Endodermal cell (in vitro differentiated cells): ENCODE data around the gene SS18L1. TPM values are rescaled to one million over a fixed set of nuclear protein-coding genes. Genes with fewer than 3 reads are reported as not detected.
A peak's percentile ranks its signal among the peaks of the same experiment; 100 is the strongest.

Experiments used
- DNase-seq: peaks from one replicate; pipeline ENCODE4 v3.0.0-alpha.2; 2017
- H3K27ac ChIP-seq: 2 replicates; pipeline ENCODE4 v1.5.1; 2013; ENCODE audit warnings: mild to moderate bottlenecking, low read depth, low read length, moderate library complexity
- H3K27me3 ChIP-seq: 2 replicates; pipeline ENCODE4 v1.6.1; 2013; ENCODE audit warnings: mild to moderate bottlenecking, low read length, moderate library complexity; ENCODE audit not compliant: insufficient read depth, control insufficient read depth, poor library complexity, severe bottlenecking
- H3K36me3 ChIP-seq: 2 replicates; pipeline ENCODE4 v1.7.0; 2013; ENCODE audit warnings: mild to moderate bottlenecking, low read length, moderate library complexity; ENCODE audit not compliant: control insufficient read depth, insufficient read depth
- H3K4me1 ChIP-seq: one replicate; pipeline ENCODE4 v1.7.0; 2013; ENCODE audit warnings: low read length; ENCODE audit not compliant: control insufficient read depth, insufficient read depth
- H3K4me3 ChIP-seq: 2 replicates; pipeline ENCODE4 v1.5.1; 2013; ENCODE audit warnings: mild to moderate bottlenecking, low read length, moderate library complexity
- H3K9ac ChIP-seq: 2 replicates; pipeline ENCODE4 v1.6.1; 2013; ENCODE audit warnings: mild to moderate bottlenecking, low read length, moderate library complexity; ENCODE audit not compliant: poor library complexity, severe bottlenecking; ENCODE audit errors: extremely low read depth
- H3K9me3 ChIP-seq: 2 replicates; pipeline ENCODE4 v1.6.1; 2013; ENCODE audit warnings: mild to moderate bottlenecking, low read length, moderate library complexity; ENCODE audit not compliant: control insufficient read depth
- H3K27ac Mint-ChIP-seq: 2 replicates; pipeline ENCODE4 v1.8.0; 2020; ENCODE audit warnings: mixed read lengths
- H3K27me3 Mint-ChIP-seq: 2 replicates; pipeline ENCODE4 v1.8.0; 2021; ENCODE audit warnings: mild to moderate bottlenecking, mixed read lengths; ENCODE audit not compliant: insufficient read depth
- H3K36me3 Mint-ChIP-seq: 2 replicates; pipeline ENCODE4 v1.8.0; 2020; ENCODE audit warnings: low read depth, mixed read lengths
- H3K4me1 Mint-ChIP-seq: 2 replicates; pipeline ENCODE4 v1.8.0; 2020; ENCODE audit warnings: mixed read lengths
- H3K4me3 Mint-ChIP-seq: 2 replicates; pipeline ENCODE4 v1.8.0; 2020; ENCODE audit warnings: mild to moderate bottlenecking, moderate library complexity, mixed read lengths
- H3K9me3 Mint-ChIP-seq: 2 replicates; pipeline ENCODE4 v1.8.0; 2020; ENCODE audit warnings: mild to moderate bottlenecking, mixed read lengths
- WGBS, 2 experiments: methylation state at CpG; one replicate each; pipeline versions ENCODE4 v1.1.5 to v1.1.7; 2013; ENCODE audit warnings: missing lambda C conversion rate in 2 of 2, mixed read lengths in 1 of 2; ENCODE audit not compliant: insufficient coverage in 1 of 2, insufficient read length in 1 of 2; 5-methylcytosine and 5-hydroxymethylcytosine counted together
- total RNA-seq, 2 donors: library from RNA; stranded (reverse); fragmentation: NEBNext Ultra II Directional in 1 of 2; extraction: Animal tissue kit (Norgen Biotek cat#: 25700) in 1 of 2; gene quantifications; 2 replicates in 1 of 2; 3 replicates in 1 of 2; pipeline ENCODE4 v1.2.1, GENCODE V29; 2021
- TF ChIP-seq, protein P1 (sequence below): fragments of 200-600 bp; sonication (generic); conservative IDR thresholded peaks from 2 replicates; pipeline ENCODE4 v1.5.0; 2021; ENCODE audit warnings: antibody characterized with exemption, mild to moderate bottlenecking

Gene SS18L1
- total RNA-seq, 2 donors from 2014 or later = 23.2 to 28.8 TPM

DNA sequence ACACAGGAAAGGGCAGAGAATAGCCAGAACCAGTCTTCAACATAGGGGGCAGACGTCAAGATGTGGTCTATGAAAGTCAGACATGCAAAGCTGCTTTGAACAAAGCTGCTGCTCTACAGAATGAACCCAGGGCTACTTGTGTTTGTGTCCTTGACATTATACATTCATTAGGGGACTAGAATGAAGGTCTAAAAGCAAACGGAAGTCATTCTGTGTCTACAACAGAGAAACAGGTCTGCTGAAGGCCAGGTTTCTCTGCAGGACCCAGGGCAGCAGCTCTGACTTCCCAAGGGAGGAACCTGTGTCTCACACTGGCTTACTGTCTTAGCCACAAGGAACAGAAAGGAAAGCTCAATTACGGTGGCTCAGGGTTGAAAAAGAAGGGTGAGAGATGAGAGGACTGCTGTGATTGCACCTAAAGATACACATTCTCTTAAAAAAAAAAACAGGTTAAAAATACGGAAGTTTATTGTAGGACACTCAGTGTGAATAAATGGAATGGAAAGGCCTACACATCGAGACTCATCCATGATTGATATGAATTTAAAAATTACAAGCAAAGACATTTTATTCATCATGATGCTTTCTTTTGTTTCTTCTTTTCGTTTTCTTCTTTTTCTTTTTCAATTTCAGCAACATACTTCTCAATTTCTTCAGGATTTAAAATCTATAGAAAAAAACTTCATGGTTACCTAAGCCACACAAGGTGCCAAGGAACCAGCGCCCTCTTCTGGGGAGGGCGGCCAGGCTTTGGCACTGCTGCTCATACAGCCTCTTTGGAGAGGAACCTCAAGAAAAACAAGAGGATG is 7.1 kb upstream of the SS18L1 start:
- peaks cover 94% of the 10 kb centered on the region for H3K36me3 ChIP-seq
- Mint-ChIP-seq H3K4me3 (no peak overlapping the region), H3K36me3 (peaks cover 90% of the 10 kb centered on the region), H3K4me1 (peaks cover 10% of the 10 kb centered on the region), H3K27me3 (no peaks in the 10 kb centered on the region), H3K9me3 (no peaks in the 10 kb centered on the region), H3K27ac (peak overlapping the region; percentile 18)
- H3K9ac ChIP-seq = no peak overlapping the region
- H3K27ac ChIP-seq = no peak overlapping the region
- H3K4me3 ChIP-seq = no peak overlapping the region
- no peaks in the 10 kb centered on the region for H3K9me3 ChIP-seq
- DNase-seq = peak; percentile 89
- peaks cover 6% of the 10 kb centered on the region for H3K4me1 ChIP-seq
- H3K27me3 ChIP-seq = no peaks in the 10 kb centered on the region
- 65 to 69% methylated on average over 6 to 8 of the region's 8 CpGs for WGBS, 2 experiments
- TF ChIP-seq, protein P1, sequence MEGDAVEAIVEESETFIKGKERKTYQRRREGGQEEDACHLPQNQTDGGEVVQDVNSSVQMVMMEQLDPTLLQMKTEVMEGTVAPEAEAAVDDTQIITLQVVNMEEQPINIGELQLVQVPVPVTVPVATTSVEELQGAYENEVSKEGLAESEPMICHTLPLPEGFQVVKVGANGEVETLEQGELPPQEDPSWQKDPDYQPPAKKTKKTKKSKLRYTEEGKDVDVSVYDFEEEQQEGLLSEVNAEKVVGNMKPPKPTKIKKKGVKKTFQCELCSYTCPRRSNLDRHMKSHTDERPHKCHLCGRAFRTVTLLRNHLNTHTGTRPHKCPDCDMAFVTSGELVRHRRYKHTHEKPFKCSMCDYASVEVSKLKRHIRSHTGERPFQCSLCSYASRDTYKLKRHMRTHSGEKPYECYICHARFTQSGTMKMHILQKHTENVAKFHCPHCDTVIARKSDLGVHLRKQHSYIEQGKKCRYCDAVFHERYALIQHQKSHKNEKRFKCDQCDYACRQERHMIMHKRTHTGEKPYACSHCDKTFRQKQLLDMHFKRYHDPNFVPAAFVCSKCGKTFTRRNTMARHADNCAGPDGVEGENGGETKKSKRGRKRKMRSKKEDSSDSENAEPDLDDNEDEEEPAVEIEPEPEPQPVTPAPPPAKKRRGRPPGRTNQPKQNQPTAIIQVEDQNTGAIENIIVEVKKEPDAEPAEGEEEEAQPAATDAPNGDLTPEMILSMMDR = peak; percentile 95

DNA sequence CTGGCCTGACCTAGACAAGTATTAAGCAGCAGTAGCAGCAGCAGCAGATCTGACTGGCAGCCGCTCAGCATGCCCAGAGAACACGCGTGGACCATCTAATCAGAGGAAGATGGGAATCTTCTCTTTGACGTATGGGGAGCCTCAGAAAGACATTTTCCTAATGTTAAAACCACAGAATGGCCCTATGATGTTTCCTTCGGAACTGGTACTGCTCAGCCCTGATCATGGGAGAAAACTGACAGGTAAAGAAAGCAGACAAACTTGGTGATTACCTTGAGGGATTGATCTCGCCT is 6.5 kb upstream of the SS18L1 start:
- Histone ChIP-seq H3K27me3 (no peaks in the 10 kb centered on the region), H3K4me3 (no peak overlapping the region), H3K9ac (no peak overlapping the region), H3K9me3 (no peaks in the 10 kb centered on the region), H3K27ac (no peak overlapping the region), H3K36me3 (peaks cover 89% of the 10 kb centered on the region), H3K4me1 (peaks cover 6% of the 10 kb centered on the region)
- no peaks in the 10 kb centered on the region for H3K9me3 Mint-ChIP-seq
- peaks cover 85% of the 10 kb centered on the region for H3K36me3 Mint-ChIP-seq
- no peak overlapping the region for H3K27ac Mint-ChIP-seq
- WGBS, 2 experiments = 87 to 89% methylated on average over 6 of the region's 6 CpGs
- no peak overlapping the region for H3K4me3 Mint-ChIP-seq
- no peak for DNase-seq
- no peaks in the 10 kb centered on the region for H3K27me3 Mint-ChIP-seq
- peaks cover 16% of the 10 kb centered on the region for H3K4me1 Mint-ChIP-seq
- TF ChIP-seq, protein P1 = no peak

DNA sequence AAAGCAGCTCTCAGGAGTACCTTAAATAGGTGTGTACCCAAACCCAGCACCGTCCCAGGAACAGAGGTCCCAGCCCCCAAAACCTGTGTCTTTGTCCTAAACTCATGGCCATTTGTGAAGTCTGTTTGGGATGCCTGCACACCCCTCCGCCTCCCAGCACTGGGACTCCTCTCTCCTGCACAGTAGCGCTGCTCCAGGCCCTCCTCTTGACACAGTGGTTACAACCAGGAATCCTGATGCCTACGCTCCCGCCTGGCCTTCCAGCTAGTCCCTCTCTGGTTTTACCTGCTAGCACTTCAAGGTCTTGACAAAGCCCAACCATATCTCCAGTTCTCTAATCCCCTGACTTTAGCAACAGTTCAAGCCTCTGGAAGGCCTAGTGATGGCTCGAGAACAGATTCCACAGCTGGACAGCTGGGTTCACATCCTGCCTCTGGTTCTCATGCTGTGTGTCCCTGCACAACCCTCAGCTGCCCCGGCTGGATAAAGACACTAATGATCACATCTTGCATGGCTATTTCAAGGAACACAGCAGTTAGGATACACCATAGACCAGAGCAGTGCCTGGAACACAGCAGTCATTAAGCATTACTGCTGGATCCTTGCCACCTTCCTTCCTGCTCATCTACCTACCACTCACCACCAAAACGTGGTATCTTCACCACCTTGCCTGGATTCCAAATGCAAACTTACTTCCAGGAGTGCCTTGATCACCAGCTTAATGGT is 5.9 kb upstream of the SS18L1 start:
- H3K27me3 ChIP-seq = no peaks in the 10 kb centered on the region
- Mint-ChIP-seq H3K27ac (peak overlapping the region; percentile 57), H3K27me3 (no peaks in the 10 kb centered on the region), H3K9me3 (no peaks in the 10 kb centered on the region), H3K36me3 (peaks cover 79% of the 10 kb centered on the region), H3K4me3 (no peak overlapping the region), H3K4me1 (peaks cover 19% of the 10 kb centered on the region)
- no peak overlapping the region for H3K27ac ChIP-seq
- no peak overlapping the region for H3K4me3 ChIP-seq
- H3K36me3 ChIP-seq = peaks cover 84% of the 10 kb centered on the region
- WGBS, 2 experiments = 94 to 95% methylated on average over 8 of the region's 8 CpGs
- H3K9me3 ChIP-seq = no peaks in the 10 kb centered on the region
- H3K9ac ChIP-seq = no peak overlapping the region
- TF ChIP-seq, protein P1 = no peak
- peak; percentile 43 for DNase-seq
- peaks cover 6% of the 10 kb centered on the region for H3K4me1 ChIP-seq
